HepG2 (cell line): ENCODE measurements around the gene CLPSL2. TPM values are rescaled to one million over a fixed set of nuclear protein-coding genes. Genes with fewer than 3 reads are reported as not detected.
A peak's percentile ranks its signal among the peaks of the same experiment; 100 is the strongest.

ENCODE experiments used
- DPF2 ChIP-seq: sonication (generic); formaldehyde crosslinking; IDR thresholded peaks from 2 replicates; pipeline ENCODE4 v1.4.0; 2020; ENCODE audit warnings: mild to moderate bottlenecking, low read depth, missing genetic modification reagents, borderline replicate concordance
- ELF4 ChIP-seq: sonication (generic); formaldehyde crosslinking; IDR thresholded peaks from 2 replicates; pipeline ENCODE4 v1.5.0; 2020; ENCODE audit warnings: missing genetic modification reagents, mild to moderate bottlenecking, moderate library complexity, borderline replicate concordance
- KMT2A ChIP-seq: sonication (generic); formaldehyde crosslinking; IDR thresholded peaks from 2 replicates; pipeline ENCODE4 v1.4.0; 2020; ENCODE audit warnings: missing genetic modification reagents
- MED13 ChIP-seq: sonication (generic); formaldehyde crosslinking; IDR thresholded peaks from 2 replicates; pipeline ENCODE4 v1.5.0; 2020; ENCODE audit warnings: missing genetic modification reagents
- RARG ChIP-seq: sonication (generic); formaldehyde crosslinking; IDR thresholded peaks from 2 replicates; pipeline ENCODE4 v1.4.0; 2020; ENCODE audit warnings: low read depth, mild to moderate bottlenecking, missing genetic modification reagents
- SIN3B ChIP-seq: fragments of 150-350 bp; IDR thresholded peaks from 2 replicates; pipeline ENCODE4 v1.6.1; 2014; ENCODE audit warnings: low read length
- SIX4 ChIP-seq: sonication (generic); formaldehyde crosslinking; IDR thresholded peaks from 2 replicates; pipeline ENCODE4 v1.4.0; 2020; ENCODE audit warnings: missing genetic modification reagents
- SNRNP70 ChIP-seq: fragments of 200-400 bp; formaldehyde crosslinking; IDR thresholded peaks from 2 replicates; pipeline ENCODE4 v1.6.1; 2017; ENCODE audit warnings: mild to moderate bottlenecking, low read depth, low read length, moderate library complexity
- ZFP62 ChIP-seq: sonication (generic); formaldehyde crosslinking; IDR thresholded peaks from 2 replicates; pipeline ENCODE4 v1.4.0; 2020; ENCODE audit warnings: missing genetic modification reagents
- ZNF446 ChIP-seq: sonication (generic); formaldehyde crosslinking; IDR thresholded peaks from 2 replicates; pipeline ENCODE4 v1.5.0; 2020; ENCODE audit warnings: mild to moderate bottlenecking, missing genetic modification reagents
- ZNF572 ChIP-seq: sonication (generic); formaldehyde crosslinking; IDR thresholded peaks from 2 replicates; pipeline ENCODE4 v1.5.1; 2020; ENCODE audit warnings: mild to moderate bottlenecking, missing genetic modification reagents
- ZNF652 ChIP-seq: IDR thresholded peaks from 2 replicates; pipeline ENCODE4 v1.6.1; 2016; ENCODE audit warnings: low read depth, borderline replicate concordance
- ZNF761 ChIP-seq: sonication (generic); formaldehyde crosslinking; conservative IDR thresholded peaks from 2 replicates; pipeline ENCODE4 v1.4.0; 2020; ENCODE audit warnings: mild to moderate bottlenecking, missing genetic modification reagents
- polyA plus RNA-seq, 8 experiments: library from polyadenylated mRNA; depleted of rRNA in 3 of 8; stranded (reverse) in 7 of 8; unstranded in 1 of 8; fragments of >200 nt; fragmentation: Illumina TruSeq in 4 of 8; extraction: Trizol in 4 of 8; gene quantifications; 2 replicates each; pipeline versions ENCODE4 v1.2.1 to v1.2.3, GENCODE V29; 2011 to 2016; ENCODE audit warnings: low read depth in 4 of 8, missing spikeins in 1 of 8, mixed read lengths in 1 of 8; ENCODE audit not compliant: insufficient read depth in 1 of 8
- total RNA-seq, 5 experiments: library from RNA; depleted of rRNA; stranded (reverse); fragments of >200 nt; fragmentation: Illumina TruSeq; extraction: Trizol; gene quantifications; 2 replicates each; pipeline ENCODE4 v1.2.3, GENCODE V29; 2016; ENCODE audit warnings: low read depth in 1 of 5
- TF ChIP-seq, protein P1 (sequence below): sonication (generic); formaldehyde crosslinking; IDR thresholded peaks from 2 replicates; pipeline ENCODE4 v1.8.0; 2022; ENCODE audit warnings: mild to moderate bottlenecking, missing genetic modification reagents
- TF ChIP-seq, protein P2 (sequence below): sonication (generic); formaldehyde crosslinking; IDR thresholded peaks from 2 replicates; pipeline ENCODE4 v1.4.0; 2020; ENCODE audit warnings: missing genetic modification reagents, low read depth, mild to moderate bottlenecking, borderline replicate concordance
- TF ChIP-seq, protein P3 (sequence below), 2 experiments: sonication (generic) in 1 of 2; formaldehyde crosslinking in 1 of 2; IDR thresholded peaks; 2 replicates each; pipeline versions ENCODE4 v1.4.0 to v1.6.1; 2016 to 2020; ENCODE audit warnings: borderline replicate concordance in 1 of 2, low read depth in 1 of 2, mild to moderate bottlenecking in 1 of 2, missing genetic modification reagents in 1 of 2
- TF ChIP-seq, protein P4 (sequence below): sonication (generic); formaldehyde crosslinking; IDR thresholded peaks from 2 replicates; pipeline ENCODE4 v1.5.0; 2020; ENCODE audit warnings: missing genetic modification reagents, mild to moderate bottlenecking, borderline replicate concordance
- TF ChIP-seq, protein P5 (sequence below): sonication (generic); formaldehyde crosslinking; IDR thresholded peaks from 2 replicates; pipeline ENCODE4 v1.4.0; 2020; ENCODE audit warnings: mild to moderate bottlenecking, missing genetic modification reagents
- TF ChIP-seq, protein P6 (sequence below): IDR thresholded peaks from 2 replicates; pipeline ENCODE4 v1.6.1; 2016

Gene CLPSL2
- total and polyA plus RNA-seq, 2 of the 13 experiments (the other 11 are each of a cell fraction or from before 2014, with no cell fraction given), result not detected

DNA sequence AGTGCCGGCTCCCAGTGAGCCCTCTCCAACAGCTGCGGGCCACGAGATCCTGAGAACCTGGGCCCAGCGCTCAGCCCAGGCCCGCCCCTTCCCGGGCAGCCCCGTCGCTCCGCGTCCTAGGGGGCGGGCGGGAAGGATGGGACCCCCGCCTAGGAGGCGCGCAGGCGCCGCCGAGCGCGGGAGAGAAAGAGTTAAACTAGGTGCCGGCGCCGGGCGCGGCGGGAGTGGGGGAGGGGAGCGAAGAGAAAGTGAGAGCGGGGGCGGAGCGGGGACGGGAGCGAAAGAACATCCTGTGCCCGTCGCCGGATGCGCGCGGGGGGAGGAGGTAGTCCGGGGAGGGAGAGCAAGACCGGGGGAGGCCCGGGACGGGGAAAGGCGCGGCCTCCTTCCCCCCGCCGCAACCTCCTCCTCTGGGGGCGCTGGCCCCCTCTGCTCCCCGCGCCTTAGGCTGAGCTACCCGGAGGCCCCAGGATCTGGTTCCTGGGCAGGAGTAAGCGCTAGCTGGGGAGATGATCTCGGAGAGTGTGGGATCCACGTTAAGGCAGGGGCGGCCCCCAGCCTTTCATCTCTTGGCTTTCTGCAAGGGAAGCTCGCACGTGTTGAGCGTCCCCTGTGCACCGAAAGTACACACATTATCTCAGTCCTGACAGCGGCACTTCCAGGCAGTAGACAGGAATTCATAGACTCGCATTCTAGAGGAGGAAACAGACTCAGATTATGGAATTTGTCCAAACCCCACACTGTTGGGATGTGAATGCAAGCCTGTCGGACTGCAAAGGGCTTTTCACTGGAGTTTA, 44.5 kb upstream of the CLPSL2 start (continued):
- TF ChIP-seq RARG (no peak), SIX4 (peak; percentile 37; the same call in 1 of the 2 replicates), ZNF761 (no peak), DPF2 (CRISPR knock-in tag) (no peak), KMT2A (CRISPR knock-in tag) (peak; percentile 32), ZFP62 (CRISPR knock-in tag) (no peak), ZNF652 (CRISPR knock-in tag) (peak; percentile 96), ELF4 (no peak), SNRNP70 (no peak), SIN3B (no peak), ZNF572 (CRISPR knock-in tag) (no peak), MED13 (CRISPR knock-in tag) (peak; percentile 54), ZNF446 (no peak)
- TF ChIP-seq, protein P1, sequence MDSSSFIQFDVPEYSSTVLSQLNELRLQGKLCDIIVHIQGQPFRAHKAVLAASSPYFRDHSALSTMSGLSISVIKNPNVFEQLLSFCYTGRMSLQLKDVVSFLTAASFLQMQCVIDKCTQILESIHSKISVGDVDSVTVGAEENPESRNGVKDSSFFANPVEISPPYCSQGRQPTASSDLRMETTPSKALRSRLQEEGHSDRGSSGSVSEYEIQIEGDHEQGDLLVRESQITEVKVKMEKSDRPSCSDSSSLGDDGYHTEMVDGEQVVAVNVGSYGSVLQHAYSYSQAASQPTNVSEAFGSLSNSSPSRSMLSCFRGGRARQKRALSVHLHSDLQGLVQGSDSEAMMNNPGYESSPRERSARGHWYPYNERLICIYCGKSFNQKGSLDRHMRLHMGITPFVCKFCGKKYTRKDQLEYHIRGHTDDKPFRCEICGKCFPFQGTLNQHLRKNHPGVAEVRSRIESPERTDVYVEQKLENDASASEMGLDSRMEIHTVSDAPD (CRISPR knock-in tag), result no peak
- TF ChIP-seq, protein P2, sequence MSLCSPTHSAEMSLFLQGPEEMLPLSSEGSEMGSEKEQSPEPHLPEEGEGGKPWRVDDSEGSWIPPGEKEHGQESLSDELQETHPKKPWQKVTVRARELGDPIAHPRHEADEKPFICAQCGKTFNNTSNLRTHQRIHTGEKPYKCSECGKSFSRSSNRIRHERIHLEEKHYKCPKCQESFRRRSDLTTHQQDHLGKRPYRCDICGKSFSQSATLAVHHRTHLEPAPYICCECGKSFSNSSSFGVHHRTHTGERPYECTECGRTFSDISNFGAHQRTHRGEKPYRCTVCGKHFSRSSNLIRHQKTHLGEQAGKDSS (CRISPR knock-in tag), result no peak
- TF ChIP-seq, protein P3, sequence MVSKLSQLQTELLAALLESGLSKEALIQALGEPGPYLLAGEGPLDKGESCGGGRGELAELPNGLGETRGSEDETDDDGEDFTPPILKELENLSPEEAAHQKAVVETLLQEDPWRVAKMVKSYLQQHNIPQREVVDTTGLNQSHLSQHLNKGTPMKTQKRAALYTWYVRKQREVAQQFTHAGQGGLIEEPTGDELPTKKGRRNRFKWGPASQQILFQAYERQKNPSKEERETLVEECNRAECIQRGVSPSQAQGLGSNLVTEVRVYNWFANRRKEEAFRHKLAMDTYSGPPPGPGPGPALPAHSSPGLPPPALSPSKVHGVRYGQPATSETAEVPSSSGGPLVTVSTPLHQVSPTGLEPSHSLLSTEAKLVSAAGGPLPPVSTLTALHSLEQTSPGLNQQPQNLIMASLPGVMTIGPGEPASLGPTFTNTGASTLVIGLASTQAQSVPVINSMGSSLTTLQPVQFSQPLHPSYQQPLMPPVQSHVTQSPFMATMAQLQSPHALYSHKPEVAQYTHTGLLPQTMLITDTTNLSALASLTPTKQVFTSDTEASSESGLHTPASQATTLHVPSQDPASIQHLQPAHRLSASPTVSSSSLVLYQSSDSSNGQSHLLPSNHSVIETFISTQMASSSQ (IDR thresholded peaks at IDR 0.05; ENCODE audit: low read depth), result no peak; the same call in 1 of the 2 replicates
- TF ChIP-seq, protein P3 (CRISPR knock-in tag; IDR thresholded peaks at IDR 0.05; ENCODE audit: borderline replicate concordance), result peak; percentile 75
- TF ChIP-seq, protein P4, sequence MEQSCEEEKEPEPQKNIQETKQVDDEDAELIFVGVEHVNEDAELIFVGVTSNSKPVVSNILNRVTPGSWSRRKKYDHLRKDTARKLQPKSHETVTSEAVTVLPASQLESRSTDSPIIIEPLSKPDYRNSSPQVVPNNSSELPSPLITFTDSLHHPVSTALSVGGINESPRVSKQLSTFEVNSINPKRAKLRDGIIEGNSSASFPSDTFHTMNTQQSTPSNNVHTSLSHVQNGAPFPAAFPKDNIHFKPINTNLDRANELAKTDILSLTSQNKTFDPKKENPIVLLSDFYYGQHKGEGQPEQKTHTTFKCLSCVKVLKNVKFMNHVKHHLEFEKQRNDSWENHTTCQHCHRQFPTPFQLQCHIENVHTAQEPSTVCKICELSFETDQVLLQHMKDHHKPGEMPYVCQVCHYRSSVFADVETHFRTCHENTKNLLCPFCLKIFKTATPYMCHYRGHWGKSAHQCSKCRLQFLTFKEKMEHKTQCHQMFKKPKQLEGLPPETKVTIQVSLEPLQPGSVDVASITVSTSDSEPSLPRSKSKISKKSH (CRISPR knock-in tag), result peak; percentile 80; the same call in 1 of the 2 replicates
- TF ChIP-seq, protein P5, sequence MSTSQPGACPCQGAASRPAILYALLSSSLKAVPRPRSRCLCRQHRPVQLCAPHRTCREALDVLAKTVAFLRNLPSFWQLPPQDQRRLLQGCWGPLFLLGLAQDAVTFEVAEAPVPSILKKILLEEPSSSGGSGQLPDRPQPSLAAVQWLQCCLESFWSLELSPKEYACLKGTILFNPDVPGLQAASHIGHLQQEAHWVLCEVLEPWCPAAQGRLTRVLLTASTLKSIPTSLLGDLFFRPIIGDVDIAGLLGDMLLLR (CRISPR knock-in tag), result no peak; the same call in 1 of the 2 replicates
- TF ChIP-seq, protein P6, sequence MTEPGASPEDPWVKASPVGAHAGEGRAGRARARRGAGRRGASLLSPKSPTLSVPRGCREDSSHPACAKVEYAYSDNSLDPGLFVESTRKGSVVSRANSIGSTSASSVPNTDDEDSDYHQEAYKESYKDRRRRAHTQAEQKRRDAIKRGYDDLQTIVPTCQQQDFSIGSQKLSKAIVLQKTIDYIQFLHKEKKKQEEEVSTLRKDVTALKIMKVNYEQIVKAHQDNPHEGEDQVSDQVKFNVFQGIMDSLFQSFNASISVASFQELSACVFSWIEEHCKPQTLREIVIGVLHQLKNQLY, result no peak; the same call in 1 of the 2 replicates
